ENCODE data around the gene TSTD1. TPM values are rescaled to one million over a fixed set of nuclear protein-coding genes. Genes with fewer than 3 reads are reported as not detected.
A peak's percentile ranks its signal among the peaks of the same experiment; 100 is the strongest.

The TSTD1 gene
- total RNA-seq, 1 experiment from 2014 or later, result 74.5 TPM

- peak; percentile 59 for TF ChIP-seq PRDM15 (CRISPR knock-in tag; IDR thresholded peaks at IDR 0.05)
Observed at GRCh38 chr1:161021165-161021969, 17.4 kb downstream of the TSTD1 start (continued).

- Mint-ChIP-seq H3K9me3 (no peaks in the 10 kb centered on the region), H3K4me3 (peak within 1 kb of the TSS; percentile 87), H3K4me1 (peaks cover 50% of the 10 kb centered on the region), H3K27ac (peak within 1 kb of the TSS; percentile 100), H3K36me3 (peaks cover 4% of the 10 kb centered on the region; the same call in 1 of the 2 replicates), H3K27me3 (ENCODE audit: low read depth) (no peaks in the 10 kb centered on the region)
- POLR2A ChIA-PET, result interaction anchor here (0.5 to 2.8 kb wide), 19 partner anchors 9 to 354 kb away, joined by 3 to 24 read pairs (median 5); partner anchors contain the start of genes DEDD, KLHDC9, NDUFS2 and TSTD1
- CTCF ChIA-PET, result interaction anchor here (0.6 to 3.6 kb wide), 26 partner anchors 10 to 851 kb away, joined by 3 to 47 read pairs (median 5); partner anchors contain the start of genes ADAMTS4, KLHDC9, PPOX and TOMM40L
- DNase-seq (ENCODE audit: low spot score) (peak; percentile 61), ATAC-seq (peak; percentile 23)
- TF ChIP-seq AR (CRISPR knock-in tag; IDR thresholded peaks at IDR 0.05), result no peak
- 0 out of 2 replicates have a peak, but pooled peaks have one; percentile 1 for TF ChIP-seq PRDM15 (CRISPR knock-in tag; IDR thresholded peaks at IDR 0.05)
- 0 out of 2 replicates have a peak, but pooled peaks have one; percentile 15 for TF ChIP-seq SMAD3 (CRISPR knock-in tag; IDR thresholded peaks at IDR 0.05; ENCODE audit: borderline replicate concordance)
- TF ChIP-seq FOXP1 (CRISPR knock-in tag; IDR thresholded peaks at IDR 0.05; ENCODE audit: borderline replicate concordance), result peak; percentile 64
- TF ChIP-seq ATF6 (CRISPR knock-in tag; IDR thresholded peaks at IDR 0.05), result 0 out of 2 replicates have a peak, but pooled peaks have one; percentile 35
- peak; percentile 68; the same call in 1 of the 2 replicates for TF ChIP-seq IRF1 (CRISPR knock-in tag; IDR thresholded peaks at IDR 0.05)
- TF ChIP-seq FOXP4 (CRISPR knock-in tag; IDR thresholded peaks at IDR 0.05), result 0 out of 2 replicates have a peak, but pooled peaks have one; percentile 72
- peak; percentile 78; the same call in 1 of the 2 replicates for TF ChIP-seq ZNF232 (CRISPR knock-in tag; IDR thresholded peaks at IDR 0.05)
- TF ChIP-seq MYBL2 (CRISPR knock-in tag; IDR thresholded peaks at IDR 0.05), result 0 out of 2 replicates have a peak, but pooled peaks have one; percentile 45
- TF ChIP-seq TEAD1 (CRISPR knock-in tag; IDR thresholded peaks at IDR 0.05), result 0 out of 2 replicates have a peak, but pooled peaks have one; percentile 9
- peak; percentile 23; the same call in 1 of the 2 replicates for TF ChIP-seq HMGXB4 (CRISPR knock-in tag; IDR thresholded peaks at IDR 0.05)
Observed at GRCh38 chr1:161020509-161021164, 18.1 kb downstream of the TSTD1 start, which contains the start of gene F11R. Gene F11R (minus strand): TSS chr1:161021152. CDS start chr1:161021073, 79 bp downstream.

Data from WTC11 (cell line).